Pancreas (tissue), 10 donors: ENCODE data around the gene RAI1. TPM values are rescaled to one million over a fixed set of nuclear protein-coding genes. Genes with fewer than 3 reads are reported as not detected.

Source experiments
- ATAC-seq, 4 donors: fragments of 200-7000 bp; cut with Tn5 transposase; one replicate each; pipeline versions ENCODE4 v1.8.0 to v1.9.1; 2020; ENCODE audit warnings: mild to moderate bottlenecking in 4 of 4, moderate library complexity in 4 of 4
- DNase-seq, 6 donors: peaks; one replicate each; pipeline ENCODE4 v3.0.0-alpha.2; 2020
- FAIRE-seq: peaks from 2 replicates; lab custom pipeline; 2012; peaks lifted over from hg19 to GRCh38; lab: Jason Lieb, UNC
- H3K27ac ChIP-seq, 4 donors: fragments of 200-600 bp; sonication (generic); 1 replicate in 3 of 4; 2 replicates in 1 of 4; pipeline versions ENCODE4 v1.5.0 to v1.8.0; 2020
- H3K27me3 ChIP-seq, 4 donors: fragments of 200-600 bp; one replicate each; pipeline ENCODE4 v1.8.0; 2021
- H3K36me3 ChIP-seq, 3 donors: fragments of 200-600 bp; sonication (generic) in 1 of 3; one replicate each; pipeline versions ENCODE4 v1.5.0 to v1.8.0; 2020 to 2021
- H3K4me1 ChIP-seq, 3 donors: fragments of 200-600 bp; one replicate each; pipeline ENCODE4 v1.8.0; 2021
- H3K4me3 ChIP-seq, 4 donors: fragments of 200-600 bp; sonication (generic) in 2 of 4; one replicate each; pipeline versions ENCODE4 v1.5.0 to v1.8.0; 2020 to 2021
- H3K9me3 ChIP-seq, 4 donors: fragments of 200-600 bp; one replicate each; pipeline ENCODE4 v1.8.0; 2021
- CTCF ChIP-seq, 4 donors: fragments of 200-600 bp; sonication (generic) in 3 of 4; IDR thresholded peaks; one replicate each; pipeline versions ENCODE4 v1.5.0 to v1.8.0; 2021; ENCODE audit warnings: antibody characterized with exemption in 4 of 4
- WGBS, 2 donors: extraction: QIAGEN DNeasy Blood & Tissue Kit; methylation state at CpG; one replicate each; pipeline ENCODE4 v1.1.7; 2013; 5-methylcytosine and 5-hydroxymethylcytosine counted together
- intact Hi-C, 3 donors: fragments of 100-400 bp; cut with DNase I; formaldehyde crosslinking; loops; one replicate each; pipeline versions ENCODE4 v1.11.1 to v1.14.2; 2022
- polyA plus RNA-seq, 2 donors: library from polyadenylated mRNA; stranded (reverse); fragments of 200-250 nt; gene quantifications; one replicate each; pipeline ENCODE4 v1.2.3, GENCODE V29; 2013
- total RNA-seq, 6 donors: library from RNA; stranded (reverse); fragmentation: NEBNext Ultra II Directional in 4 of 6; extraction: Animal tissue kit (Norgen Biotek cat#: 25700) in 4 of 6; gene quantifications; one replicate each; pipeline versions ENCODE4 v1.2.1 to v1.2.4, GENCODE V29; 2021 to 2023
- donor health status: healthy with polysubstance abuse.
- donor health status: DM: no; HTN: no; CAD: no; lungs with moderate emphysema.
- donor health status: DM: no; HTN: no; CAD: no.
- donor health status: control.
- donor health status: control.
- donor health status: Bipolar disorder and iron deficiency.
- donor health status: DM: yes; HTN: yes; CAD: no.
- donor health status: DM: no; HTN: no; CAD: no.
- donor health status: DM: no; HTN: no; CAD: no.
- donor health status: DM: yes; HTN: yes; CAD: no.

RAI1 gene
- total and polyA plus RNA-seq, 8 donors = 12.1 to 23.9 (median 16.7) TPM

GRCh38 chr17:17758941-17759563 lies 77.8 kb downstream of the RAI1 start:
- no peaks in the 10 kb centered on the region for H3K9me3 ChIP-seq
- FAIRE-seq (no peak), DNase-seq (no peak), ATAC-seq (no peak)
- H3K4me1 ChIP-seq = no peaks in the 10 kb centered on the region
- no peaks in the 10 kb centered on the region for H3K36me3 ChIP-seq
- intact Hi-C loops = no loop called here
- no peak overlapping the region for H3K4me3 ChIP-seq
- no peak for TF ChIP-seq CTCF (IDR thresholded peaks at IDR 0.05)
- 91 to 97% methylated on average over 7 of the region's 7 CpGs for WGBS, 2 donors
- H3K27ac ChIP-seq = no peak overlapping the region
- no peaks in the 10 kb centered on the region for H3K27me3 ChIP-seq

DNA sequence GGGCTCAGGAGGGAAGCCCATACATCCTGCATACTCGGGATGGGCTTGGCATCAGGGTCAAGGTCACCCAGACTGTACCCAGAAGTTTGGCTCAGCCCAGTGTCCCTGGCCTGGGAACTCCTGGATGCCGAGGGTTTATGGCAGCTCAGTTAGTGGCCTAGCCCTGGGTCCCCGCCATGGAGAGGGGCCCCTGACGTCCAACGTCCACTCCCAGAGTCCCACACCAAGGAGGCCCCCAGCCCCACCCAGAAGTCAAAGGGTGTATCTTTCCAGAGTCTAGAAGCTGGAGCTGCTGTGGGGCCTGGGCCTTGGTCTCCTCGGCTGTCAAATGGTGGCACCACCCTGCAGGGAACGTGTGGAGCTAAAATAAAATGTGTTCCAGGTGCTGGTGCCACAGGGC lies 79.1 kb downstream of the RAI1 start:
- no peak for TF ChIP-seq CTCF (IDR thresholded peaks at IDR 0.05)
- WGBS, 2 donors = 66 to 71% methylated on average over 7 of the region's 7 CpGs
- Histone ChIP-seq H3K4me3 (no peak overlapping the region), H3K36me3 (no peaks in the 10 kb centered on the region), H3K27me3 (no peaks in the 10 kb centered on the region), H3K4me1 (no peaks in the 10 kb centered on the region), H3K9me3 (no peaks in the 10 kb centered on the region), H3K27ac (no peak overlapping the region)
- intact Hi-C loops = no loop called here
- DNase-seq (no peak), ATAC-seq (no peak), FAIRE-seq (no peak)

- H3K4me1 ChIP-seq = no peaks in the 10 kb centered on the region
- no peaks in the 10 kb centered on the region for H3K27me3 ChIP-seq
- no peak for FAIRE-seq
- H3K4me3 ChIP-seq = no peak overlapping the region
- WGBS, 2 donors = 91 to 97% methylated on average over 8 of the region's 8 CpGs
- intact Hi-C loops = no loop called here
- no peaks in the 10 kb centered on the region for H3K9me3 ChIP-seq
- no peak for TF ChIP-seq CTCF (IDR thresholded peaks at IDR 0.05)
- ATAC-seq = no peak
- no peak for DNase-seq
- no peaks in the 10 kb centered on the region for H3K36me3 ChIP-seq
- H3K27ac ChIP-seq = no peak overlapping the region
Measured at GRCh38 chr17:17760872-17761550, 79.8 kb downstream of the RAI1 start.

GRCh38 chr17:17761894-17762743 lies 80.9 kb downstream of the RAI1 start:
- TF ChIP-seq CTCF (IDR thresholded peaks at IDR 0.05) = no peak
- ATAC-seq = no peak
- no peak for DNase-seq
- intact Hi-C loops = no loop called here
- H3K27ac ChIP-seq = no peak overlapping the region
- no peaks in the 10 kb centered on the region for H3K36me3 ChIP-seq
- no peaks in the 10 kb centered on the region for H3K4me1 ChIP-seq
- FAIRE-seq = no peak
- no peaks in the 10 kb centered on the region for H3K9me3 ChIP-seq
- no peak overlapping the region for H3K4me3 ChIP-seq
- WGBS, 2 donors = 87 to 89% methylated on average over 11 of the region's 11 CpGs
- no peaks in the 10 kb centered on the region for H3K27me3 ChIP-seq
